Epidermal melanocyte (primary cell): ENCODE results near the gene CDC26.
"Not testable (repeated sequence)": the region's sequence is repeated elsewhere in the genome, so short reads cannot be mapped to it uniquely, and the experiment has no call there.

Experiments used
- DNase-seq: peaks from one replicate; pipeline ENCODE4 v3.0.0; 2011; ENCODE audit warnings: low spot score; ENCODE audit not compliant: insufficient read length

The CDC26 gene

GRCh38 chr9:113293285-113293878 is 18.0 kb upstream of the CDC26 start:
- no peak for DNase-seq

- no peak for DNase-seq
Observed at GRCh38 chr9:113290052-113290607, 14.8 kb upstream of the CDC26 start.

GRCh38 chr9:113289091-113289490 is 13.7 kb upstream of the CDC26 start:
- no peak for DNase-seq

- no peak for DNase-seq
Observed at GRCh38 chr9:113281356-113281755, 6.0 kb upstream of the CDC26 start.

GRCh38 chr9:113278840-113279239 is 3.5 kb upstream of the CDC26 start:
- DNase-seq = no peak

- peak; percentile 49 for DNase-seq
Observed at GRCh38 chr9:113274474-113275156, 757 bp downstream of the CDC26 start.

GRCh38 chr9:113269871-113270270 is 5.5 kb downstream of the CDC26 start:
- no peak for DNase-seq

GRCh38 chr9:113269355-113269754 is 6.0 kb downstream of the CDC26 start:
- no peak for DNase-seq

- no peak for DNase-seq
Observed at GRCh38 chr9:113267911-113268566, 7.3 kb downstream of the CDC26 start.

- no peak for DNase-seq
Observed at GRCh38 chr9:113266174-113266573, 9.2 kb downstream of the CDC26 start.

GRCh38 chr9:113261917-113262671 is 13.3 kb downstream of the CDC26 start:
- no peak for DNase-seq

- no peak for DNase-seq
Observed at GRCh38 chr9:113258282-113258681, 17.1 kb downstream of the CDC26 start.

GRCh38 chr9:113257863-113258262 is 17.5 kb downstream of the CDC26 start:
- no peak for DNase-seq

GRCh38 chr9:113255438-113255837 is 19.9 kb downstream of the CDC26 start:
- DNase-seq = no peak

- no peak for DNase-seq
Observed at GRCh38 chr9:113254991-113255390, 20.4 kb downstream of the CDC26 start.

- no peak for DNase-seq
Observed at GRCh38 chr9:113250807-113251206, 24.6 kb downstream of the CDC26 start.

- DNase-seq = not testable (repeated sequence)
Observed at GRCh38 chr9:113249661-113250060, 25.7 kb downstream of the CDC26 start.

GRCh38 chr9:113247640-113248039 is 27.7 kb downstream of the CDC26 start:
- DNase-seq = no peak

- DNase-seq = no peak
Observed at GRCh38 chr9:113246928-113247327, 28.4 kb downstream of the CDC26 start.

- DNase-seq = no peak
Observed at GRCh38 chr9:113245894-113246293, 29.5 kb downstream of the CDC26 start.

GRCh38 chr9:113244556-113244955 is 30.8 kb downstream of the CDC26 start:
- DNase-seq = no peak

GRCh38 chr9:113241161-113241560 is 34.2 kb downstream of the CDC26 start:
- no peak for DNase-seq
